Aorta (tissue), 5 donors: ENCODE results near the gene PPFIA2. TPM values are rescaled to one million over a fixed set of nuclear protein-coding genes. Genes with fewer than 3 reads are reported as not detected.

Source experiments
- ATAC-seq: fragments of 200-7000 bp; cut with Tn5 transposase; one replicate; pipeline ENCODE4 v1.9.1; 2022; ENCODE audit warnings: moderate library complexity; ENCODE audit not compliant: low FRiP score
- DNase-seq, 2 donors: peaks; one replicate each; pipeline ENCODE4 v3.0.0-alpha.2; 2020
- H3K27ac ChIP-seq, 2 donors: one replicate each; pipeline ENCODE4 v1.5.1; 2013; ENCODE audit warnings: low read length in 2 of 2, mild to moderate bottlenecking in 2 of 2, moderate library complexity in 2 of 2, control low read depth in 1 of 2, inconsistent platforms in 1 of 2, low read depth in 1 of 2
- H3K27me3 ChIP-seq, 2 donors: one replicate each; pipeline ENCODE4 v1.6.1; 2013; ENCODE audit warnings: control low read depth in 1 of 2, low read length in 1 of 2, mild to moderate bottlenecking in 1 of 2, moderate library complexity in 1 of 2; ENCODE audit not compliant: insufficient read depth in 2 of 2, control insufficient read depth in 1 of 2
- H3K36me3 ChIP-seq, 2 donors: one replicate each; pipeline ENCODE4 v1.6.1; 2013; ENCODE audit warnings: control low read depth in 1 of 2, low read length in 1 of 2, mild to moderate bottlenecking in 1 of 2; ENCODE audit not compliant: insufficient read depth in 2 of 2, control insufficient read depth in 1 of 2
- H3K4me1 ChIP-seq, 2 donors: one replicate each; pipeline ENCODE4 v1.6.1; 2013; ENCODE audit warnings: low read length in 2 of 2, control low read depth in 1 of 2, mild to moderate bottlenecking in 1 of 2, moderate library complexity in 1 of 2; ENCODE audit not compliant: insufficient read depth in 2 of 2, control insufficient read depth in 1 of 2
- H3K4me3 ChIP-seq, 2 donors: one replicate each; pipeline ENCODE4 v1.5.1; 2013; ENCODE audit warnings: low read length in 2 of 2, control low read depth in 1 of 2, mild to moderate bottlenecking in 1 of 2
- H3K9me3 ChIP-seq: one replicate; pipeline ENCODE4 v1.6.1; 2013; ENCODE audit warnings: mild to moderate bottlenecking, low read length; ENCODE audit not compliant: control insufficient read depth
- WGBS, 2 donors: extraction: QIAGEN DNeasy Blood & Tissue Kit; methylation state at CpG; one replicate each; pipeline ENCODE4 v1.1.7; 2013; 5-methylcytosine and 5-hydroxymethylcytosine counted together
- intact Hi-C, 2 donors: fragments of 100-400 bp; cut with DNase I; formaldehyde crosslinking; loops; one replicate each; pipeline versions ENCODE4 v1.14.2 to v1.15.0; 2022
- polyA plus RNA-seq, 2 donors: library from polyadenylated mRNA; stranded (reverse); fragments of 200-250 nt; gene quantifications; one replicate each; pipeline ENCODE4 v1.2.3, GENCODE V29; 2013
- total RNA-seq, 2 donors: library from RNA; stranded (reverse); fragmentation: NEBNext Ultra II Directional; extraction: Animal tissue kit (Norgen Biotek cat#: 25700); gene quantifications; one replicate each; pipeline ENCODE4 v1.2.1, GENCODE V29; 2021
- donor health status: healthy with polysubstance abuse.
- donor health status: Bipolar disorder and iron deficiency.
- donor health status: DM: no; HTN: no; CAD: no.
- donor health status: DM: no; HTN: no; CAD: no.
- donor health status: DM: yes; HTN: yes; CAD: no.

PPFIA2 gene
- total and polyA plus RNA-seq, 4 donors, result 5.4 to 46.6 (median 15.7) TPM

DNA sequence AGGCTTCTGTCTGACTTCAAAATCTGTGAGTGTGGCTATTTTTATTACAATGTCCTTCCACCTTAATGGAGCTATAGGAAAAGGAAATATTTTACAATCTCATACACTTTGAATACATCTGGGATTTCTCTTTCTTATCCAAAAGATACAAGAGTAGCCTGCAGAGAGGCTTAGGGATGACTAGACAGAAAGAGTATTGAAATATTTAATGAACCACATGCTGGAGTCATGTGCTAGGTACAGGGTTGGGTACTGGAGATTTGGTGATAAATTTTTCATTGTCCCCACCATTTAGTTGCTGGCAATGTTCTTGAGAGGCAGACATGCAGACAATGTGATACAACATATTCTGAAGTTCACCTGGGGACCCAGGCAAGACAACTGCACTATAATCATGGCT, 126.0 kb downstream of the PPFIA2 start:
- no peak overlapping the region for H3K27ac ChIP-seq
- H3K27me3 ChIP-seq, result no peaks in the 10 kb centered on the region
- DNase-seq, result no peak
- no peaks in the 10 kb centered on the region for H3K36me3 ChIP-seq
- no peaks in the 10 kb centered on the region for H3K4me1 ChIP-seq
- no peak for ATAC-seq
- intact Hi-C loops, result no loop called here
- H3K4me3 ChIP-seq, result no peak overlapping the region
- H3K9me3 ChIP-seq, result no peaks in the 10 kb centered on the region

DNA sequence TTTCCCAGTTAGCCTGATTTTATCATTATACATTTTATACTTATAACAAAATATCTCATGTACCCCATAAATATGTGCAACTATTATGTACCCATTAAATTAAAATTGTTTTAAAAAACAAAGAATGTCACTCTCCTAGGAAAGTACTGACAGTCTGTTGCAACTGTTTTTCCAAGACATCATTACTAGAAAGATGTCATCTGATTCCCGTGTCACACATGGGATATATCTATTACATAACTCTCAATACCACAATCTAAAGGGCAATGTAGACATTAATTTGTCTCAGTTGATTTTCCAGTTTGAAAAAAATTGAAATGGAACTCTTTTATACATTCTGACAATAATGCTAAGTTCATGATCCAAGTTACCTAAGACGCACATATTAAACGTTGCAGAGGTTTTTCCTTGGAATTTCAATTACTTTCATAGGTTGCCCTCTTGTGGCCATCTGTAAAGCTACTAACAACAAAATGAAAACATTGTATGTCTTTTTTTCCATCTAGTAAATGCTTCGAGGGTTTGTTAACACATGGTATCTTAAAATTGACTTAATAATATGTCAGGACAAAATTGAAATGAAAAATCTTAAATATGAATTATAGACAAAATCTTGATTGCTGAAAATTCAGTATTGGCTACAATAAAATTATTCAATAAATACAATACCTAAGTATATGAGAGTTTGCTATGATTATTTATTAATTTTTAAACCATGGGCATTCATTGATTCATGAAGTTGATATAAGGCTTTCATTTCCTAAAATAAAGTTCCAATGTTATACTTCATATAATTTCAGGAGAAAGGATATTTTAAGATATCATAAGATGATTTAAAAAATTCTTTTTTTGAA, 131.6 kb downstream of the PPFIA2 start:
- H3K4me3 ChIP-seq, result no peak overlapping the region
- intact Hi-C loops, result loop anchor here (2.0 to 5.0 kb wide), 2 partner anchors 175 to 177 kb away; no protein-coding TSS in a partner anchor
- H3K36me3 ChIP-seq, result no peaks in the 10 kb centered on the region
- no peaks in the 10 kb centered on the region for H3K9me3 ChIP-seq
- DNase-seq (no peak), ATAC-seq (no peak)
- H3K27me3 ChIP-seq, result no peaks in the 10 kb centered on the region
- WGBS, 2 donors, result 7 to 10% methylated on average over 4 of the region's 4 CpGs
- H3K27ac ChIP-seq, result no peak overlapping the region
- no peaks in the 10 kb centered on the region for H3K4me1 ChIP-seq

DNA sequence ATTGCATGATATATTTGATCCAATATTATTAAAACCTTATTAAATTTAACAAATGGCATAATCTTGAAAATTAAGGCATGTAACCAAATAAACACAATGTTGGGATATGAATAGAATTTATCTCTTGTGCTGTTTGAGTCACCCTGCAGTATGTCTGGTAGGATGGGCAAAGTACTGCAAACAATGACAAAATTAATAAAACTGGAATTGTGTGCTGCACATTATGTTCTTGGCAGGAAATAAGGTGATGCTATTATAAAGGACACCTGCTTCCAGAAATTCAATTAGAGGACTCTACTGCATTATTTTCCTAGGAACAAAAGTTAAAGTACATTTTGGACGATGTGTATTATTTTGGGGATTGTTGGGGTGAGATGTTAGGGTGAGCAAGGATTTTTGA, 132.7 kb downstream of the PPFIA2 start:
- ATAC-seq (no peak), DNase-seq (no peak)
- 59 to 77% methylated on average over 1 of the region's 1 CpG for WGBS, 2 donors
- Histone ChIP-seq H3K9me3 (no peaks in the 10 kb centered on the region), H3K27me3 (no peaks in the 10 kb centered on the region), H3K4me1 (no peaks in the 10 kb centered on the region), H3K36me3 (no peaks in the 10 kb centered on the region), H3K4me3 (no peak overlapping the region), H3K27ac (no peak overlapping the region)
- intact Hi-C loops, result loop anchor here (2.0 to 5.0 kb wide), 2 partner anchors 174 to 176 kb away; no protein-coding TSS in a partner anchor

DNA sequence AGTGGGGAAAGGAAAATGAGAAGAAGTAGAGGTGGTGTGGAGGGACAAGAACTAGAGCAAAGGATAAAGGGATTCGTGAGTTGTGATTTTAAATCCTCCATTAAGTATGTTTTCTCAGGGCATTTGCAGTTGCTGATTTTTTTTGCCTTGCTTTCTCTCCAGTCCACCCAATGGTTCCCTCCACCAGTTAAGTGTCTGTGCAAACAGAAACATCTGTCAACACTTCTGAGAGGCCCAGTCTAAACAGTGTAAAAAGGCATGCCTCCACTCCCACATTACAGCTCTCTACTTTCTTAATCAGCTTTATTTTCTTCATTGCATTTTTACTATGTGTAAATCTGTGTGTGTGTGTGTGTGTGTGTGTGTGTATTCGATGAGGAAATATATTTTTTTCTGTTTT, 141.2 kb downstream of the PPFIA2 start:
- 40 to 53% methylated on average over 2 of the region's 2 CpGs for WGBS, 2 donors
- Histone ChIP-seq H3K27me3 (no peaks in the 10 kb centered on the region), H3K4me3 (no peak overlapping the region), H3K4me1 (no peaks in the 10 kb centered on the region), H3K36me3 (no peaks in the 10 kb centered on the region), H3K9me3 (no peaks in the 10 kb centered on the region), H3K27ac (no peak overlapping the region)
- DNase-seq, result no peak
- ATAC-seq, result no peak
- intact Hi-C loops, result no loop called here

DNA sequence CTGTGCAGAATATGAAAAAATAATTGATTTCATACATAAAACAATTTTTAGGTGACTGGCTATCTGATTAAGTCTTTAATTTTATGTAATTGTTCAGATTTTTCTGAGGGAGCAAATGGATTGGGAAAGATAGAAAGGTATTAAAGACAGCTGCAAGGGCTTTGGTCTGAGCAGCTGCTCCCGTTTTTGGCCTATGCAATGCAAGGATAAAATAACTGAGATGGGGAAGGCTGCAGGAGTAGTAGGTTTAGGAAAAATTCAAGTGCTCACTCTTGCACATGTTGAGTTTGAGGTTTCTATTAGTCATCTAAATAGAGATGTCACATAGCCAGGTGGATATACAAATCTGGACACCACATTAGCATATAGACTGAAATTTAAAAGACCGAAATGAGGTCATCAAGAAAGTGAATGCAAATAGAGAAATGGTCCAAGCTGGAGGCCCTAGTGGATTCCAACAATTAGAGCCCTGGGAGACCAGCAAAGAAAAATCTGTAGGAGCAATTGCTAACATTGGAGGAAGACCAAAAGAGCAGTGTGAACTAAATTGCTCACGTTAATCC, 144.0 kb downstream of the PPFIA2 start:
- H3K9me3 ChIP-seq, result no peaks in the 10 kb centered on the region
- no peak for DNase-seq
- H3K4me1 ChIP-seq, result no peaks in the 10 kb centered on the region
- intact Hi-C loops, result no loop called here
- H3K4me3 ChIP-seq, result no peak overlapping the region
- ATAC-seq, result no peak
- no peak overlapping the region for H3K27ac ChIP-seq
- H3K36me3 ChIP-seq, result no peaks in the 10 kb centered on the region
- H3K27me3 ChIP-seq, result no peaks in the 10 kb centered on the region
- WGBS, 2 donors, result 82 to 84% methylated on average over 3 of the region's 3 CpGs

DNA sequence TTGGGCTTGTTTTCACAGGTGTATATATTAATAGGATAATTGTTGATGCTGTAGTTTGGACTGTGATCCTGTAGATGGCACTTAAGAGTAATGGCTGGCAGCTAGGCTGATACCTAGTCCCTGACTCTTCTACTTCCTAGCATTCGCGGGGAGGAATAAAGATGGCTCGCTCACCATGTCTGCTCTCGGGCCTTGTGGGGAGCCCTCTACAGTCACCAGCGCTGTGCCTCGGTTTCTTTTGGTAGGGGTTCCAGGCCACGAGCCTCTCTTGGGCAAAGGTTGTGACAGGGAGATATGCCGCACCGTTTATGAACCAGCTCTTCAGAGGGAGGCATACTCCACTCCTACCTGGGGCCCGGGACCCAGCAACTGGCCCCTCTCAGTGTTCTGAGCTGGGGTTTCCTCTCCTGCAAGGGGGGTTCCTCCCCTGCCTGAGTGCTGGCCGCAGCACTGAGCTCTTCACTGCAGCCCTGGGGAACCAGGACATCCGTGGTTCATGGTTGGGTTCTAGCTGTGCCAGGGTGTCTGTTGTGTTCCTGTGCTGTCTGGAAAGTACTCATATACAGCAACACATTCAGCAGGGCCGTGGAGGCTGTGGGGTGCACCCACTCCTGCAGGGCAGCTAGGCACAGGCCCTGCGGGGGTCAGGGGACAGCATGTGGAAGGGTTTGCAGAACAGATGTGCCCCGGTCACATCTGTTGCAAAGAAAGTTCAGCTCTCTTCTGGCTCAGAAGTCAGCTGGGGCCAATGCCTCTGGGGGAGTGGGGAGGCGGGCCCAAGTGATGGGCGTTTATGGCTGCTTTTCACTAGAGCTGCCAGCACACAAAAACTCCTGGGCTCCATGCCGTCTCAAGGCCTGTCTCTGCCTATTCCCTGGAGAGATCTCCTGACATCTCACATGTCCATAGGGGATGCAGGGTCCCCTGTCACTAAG, 147.9 kb downstream of the PPFIA2 start:
- 83 to 85% methylated on average over 18 of the region's 18 CpGs for WGBS, 2 donors
- H3K27ac ChIP-seq, result no peak overlapping the region
- ATAC-seq, result no peak
- no peaks in the 10 kb centered on the region for H3K4me1 ChIP-seq
- intact Hi-C loops, result no loop called here
- no peaks in the 10 kb centered on the region for H3K36me3 ChIP-seq
- no peaks in the 10 kb centered on the region for H3K27me3 ChIP-seq
- no peaks in the 10 kb centered on the region for H3K9me3 ChIP-seq
- DNase-seq, result no peak
- no peak overlapping the region for H3K4me3 ChIP-seq

DNA sequence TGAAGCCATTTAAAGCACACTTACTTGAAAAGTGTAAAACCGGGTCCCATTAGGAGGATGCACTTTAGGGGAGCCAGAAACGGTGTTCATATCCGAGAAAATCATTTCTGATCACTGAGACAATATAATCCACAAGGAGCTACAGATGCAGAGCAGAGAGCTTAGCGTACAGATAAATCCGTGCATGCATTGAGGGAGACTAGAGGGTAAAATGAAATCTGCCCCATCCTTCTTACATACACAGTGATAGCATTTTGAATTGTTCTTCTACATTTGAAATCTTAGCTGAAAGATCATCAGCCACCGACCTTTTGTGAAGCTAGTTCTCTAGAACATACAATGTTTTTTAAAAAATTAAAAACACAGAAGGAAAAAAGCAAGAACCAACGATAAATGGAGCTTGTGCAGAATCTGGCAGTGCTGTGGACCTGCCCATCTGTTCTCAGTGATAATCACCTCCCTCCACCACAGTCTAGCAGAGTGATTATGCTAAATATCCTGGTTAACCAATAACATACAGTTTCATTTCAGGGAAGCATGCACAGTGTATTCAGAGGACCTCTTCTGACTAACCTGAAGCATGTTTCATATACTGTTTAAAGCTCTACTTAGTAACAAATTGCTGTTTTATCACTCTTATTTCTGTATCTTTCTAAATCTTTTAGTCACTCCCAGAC, 161.1 kb downstream of the PPFIA2 start:
- Histone ChIP-seq H3K27ac (no peak overlapping the region), H3K4me3 (no peak overlapping the region), H3K4me1 (no peaks in the 10 kb centered on the region), H3K9me3 (no peaks in the 10 kb centered on the region), H3K36me3 (no peaks in the 10 kb centered on the region), H3K27me3 (no peaks in the 10 kb centered on the region)
- intact Hi-C loops, result no loop called here
- DNase-seq, result no peak
- no peak for ATAC-seq
- WGBS, 2 donors, result 69 to 72% methylated on average over 7 of the region's 7 CpGs

DNA sequence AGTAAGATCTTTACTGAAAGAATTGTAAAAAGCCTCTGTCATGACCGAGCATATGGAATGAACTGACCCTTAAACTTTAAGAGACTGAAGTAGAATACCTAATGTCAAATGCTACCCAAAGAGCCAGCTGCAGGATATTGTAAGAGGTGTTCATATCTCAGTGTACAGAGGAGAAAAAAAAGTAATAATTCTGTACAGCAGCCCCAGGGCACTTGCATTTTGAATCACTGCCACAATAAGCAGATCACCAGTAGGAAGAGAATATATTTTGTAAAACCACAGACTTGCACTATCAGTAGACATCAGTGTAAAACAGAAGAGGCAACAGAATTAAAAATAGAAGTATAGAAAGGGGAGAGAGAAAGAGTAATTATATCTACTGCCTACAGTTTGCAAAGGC, 162.6 kb downstream of the PPFIA2 start:
- no peak overlapping the region for H3K4me3 ChIP-seq
- H3K27ac ChIP-seq, result no peak overlapping the region
- H3K27me3 ChIP-seq, result no peaks in the 10 kb centered on the region
- intact Hi-C loops, result no loop called here
- no peaks in the 10 kb centered on the region for H3K36me3 ChIP-seq
- H3K4me1 ChIP-seq, result no peaks in the 10 kb centered on the region
- no peaks in the 10 kb centered on the region for H3K9me3 ChIP-seq
- ATAC-seq, result no peak
- no peak for DNase-seq
- WGBS, 2 donors, result 77 to 81% methylated on average over 1 of the region's 1 CpG
